Esophagus muscularis mucosa (tissue), 4 donors: Measurements from ENCODE around the gene PRKAG2.

Source experiments
- EP300 ChIP-seq: sonication (generic); formaldehyde crosslinking; IDR thresholded peaks from one replicate; pipeline ENCODE4 v1.6.1; 2017; ENCODE audit warnings: antibody characterized with exemption
- POLR2A ChIP-seq: fragments of 450-650 bp; IDR thresholded peaks from one replicate; pipeline ENCODE4 v1.6.1; 2017; ENCODE audit warnings: antibody characterized with exemption, moderate library complexity, mild to moderate bottlenecking, low read depth
- POLR2AphosphoS5 ChIP-seq, 2 donors: sonication (generic); formaldehyde crosslinking; IDR thresholded peaks; one replicate each; pipeline ENCODE4 v1.6.1; 2017; ENCODE audit warnings: antibody characterized with exemption in 2 of 2
- TF ChIP-seq, protein P1 (sequence below), 3 experiments: fragments of 200-600 bp in 2 of 3; fragments of 450-650 bp in 1 of 3; sonication (generic) in 2 of 3; IDR thresholded peaks; one replicate each; pipeline ENCODE4 v1.5.1; 2017 to 2019; ENCODE audit warnings: antibody characterized with exemption in 3 of 3, mild to moderate bottlenecking in 2 of 3, moderate library complexity in 1 of 3

DNA sequence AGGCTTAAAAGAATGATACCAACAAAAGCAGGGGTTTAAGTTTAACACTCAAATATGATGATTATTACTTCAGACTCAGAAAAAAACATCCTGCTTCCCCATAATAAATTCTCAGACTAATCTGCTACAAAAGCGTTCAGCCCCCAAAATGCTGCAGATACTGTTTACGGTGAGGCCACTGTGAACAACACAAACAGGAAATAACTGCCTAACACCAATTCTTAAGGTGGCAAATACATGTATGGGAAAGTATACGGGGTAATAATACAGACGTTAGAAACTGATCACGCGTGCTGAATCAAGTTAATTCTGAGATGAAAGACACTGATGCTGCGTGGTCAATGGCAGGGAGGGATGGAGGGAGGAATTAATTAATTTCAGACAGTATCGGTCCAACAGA lies 295.2 kb downstream of the PRKAG2 start:
- TF ChIP-seq, protein P1, sequence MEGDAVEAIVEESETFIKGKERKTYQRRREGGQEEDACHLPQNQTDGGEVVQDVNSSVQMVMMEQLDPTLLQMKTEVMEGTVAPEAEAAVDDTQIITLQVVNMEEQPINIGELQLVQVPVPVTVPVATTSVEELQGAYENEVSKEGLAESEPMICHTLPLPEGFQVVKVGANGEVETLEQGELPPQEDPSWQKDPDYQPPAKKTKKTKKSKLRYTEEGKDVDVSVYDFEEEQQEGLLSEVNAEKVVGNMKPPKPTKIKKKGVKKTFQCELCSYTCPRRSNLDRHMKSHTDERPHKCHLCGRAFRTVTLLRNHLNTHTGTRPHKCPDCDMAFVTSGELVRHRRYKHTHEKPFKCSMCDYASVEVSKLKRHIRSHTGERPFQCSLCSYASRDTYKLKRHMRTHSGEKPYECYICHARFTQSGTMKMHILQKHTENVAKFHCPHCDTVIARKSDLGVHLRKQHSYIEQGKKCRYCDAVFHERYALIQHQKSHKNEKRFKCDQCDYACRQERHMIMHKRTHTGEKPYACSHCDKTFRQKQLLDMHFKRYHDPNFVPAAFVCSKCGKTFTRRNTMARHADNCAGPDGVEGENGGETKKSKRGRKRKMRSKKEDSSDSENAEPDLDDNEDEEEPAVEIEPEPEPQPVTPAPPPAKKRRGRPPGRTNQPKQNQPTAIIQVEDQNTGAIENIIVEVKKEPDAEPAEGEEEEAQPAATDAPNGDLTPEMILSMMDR (IDR thresholded peaks at IDR 0.05) = no peak
- TF ChIP-seq EP300 (no peak), POLR2A (no peak), POLR2AphosphoS5 (IDR thresholded peaks at IDR 0.05) (no peak)
